Renal pelvis (tissue), 4 donors: ENCODE results near the gene FOS. TPM values are rescaled to one million over a fixed set of nuclear protein-coding genes. Genes with fewer than 3 reads are reported as not detected.
"Not testable (repeated sequence)": the region's sequence is repeated elsewhere in the genome, so short reads cannot be mapped to it uniquely, and the experiment has no call there.

ENCODE experiments used
- DNase-seq: peaks from one replicate; pipeline ENCODE4 v3.0.0-alpha.2; 2013
- polyA plus RNA-seq, 3 donors: library from polyadenylated mRNA; unstranded; fragments of 120-200 nt; gene quantifications; one replicate each; pipeline ENCODE4 v1.2.1, GENCODE V29; 2013; ENCODE audit not compliant: insufficient read length in 3 of 3

FOS gene
- polyA plus RNA-seq, 3 donors = 75.8 to 143 (median 116) TPM

DNA sequence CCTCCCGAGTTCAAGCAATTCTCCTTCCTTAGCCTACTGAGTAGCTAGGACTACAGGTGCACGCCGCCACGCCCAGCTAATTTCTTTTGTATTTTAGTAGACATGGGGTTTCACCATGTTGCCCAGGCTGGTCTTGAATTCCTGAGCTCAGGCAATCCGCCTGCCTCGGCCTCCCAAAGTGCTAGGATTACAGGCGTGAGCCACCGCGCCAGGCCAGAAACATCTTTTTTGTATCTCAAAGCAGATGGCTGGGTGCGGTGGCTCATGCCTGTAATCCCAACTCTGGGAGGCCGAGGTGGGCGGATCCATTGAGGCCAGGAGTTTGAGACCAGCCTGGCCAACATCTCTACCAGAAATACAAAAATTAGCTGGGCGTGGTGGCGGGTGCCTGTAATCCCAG, 30.9 kb downstream of the FOS start:
- not testable (repeated sequence) for DNase-seq

DNA sequence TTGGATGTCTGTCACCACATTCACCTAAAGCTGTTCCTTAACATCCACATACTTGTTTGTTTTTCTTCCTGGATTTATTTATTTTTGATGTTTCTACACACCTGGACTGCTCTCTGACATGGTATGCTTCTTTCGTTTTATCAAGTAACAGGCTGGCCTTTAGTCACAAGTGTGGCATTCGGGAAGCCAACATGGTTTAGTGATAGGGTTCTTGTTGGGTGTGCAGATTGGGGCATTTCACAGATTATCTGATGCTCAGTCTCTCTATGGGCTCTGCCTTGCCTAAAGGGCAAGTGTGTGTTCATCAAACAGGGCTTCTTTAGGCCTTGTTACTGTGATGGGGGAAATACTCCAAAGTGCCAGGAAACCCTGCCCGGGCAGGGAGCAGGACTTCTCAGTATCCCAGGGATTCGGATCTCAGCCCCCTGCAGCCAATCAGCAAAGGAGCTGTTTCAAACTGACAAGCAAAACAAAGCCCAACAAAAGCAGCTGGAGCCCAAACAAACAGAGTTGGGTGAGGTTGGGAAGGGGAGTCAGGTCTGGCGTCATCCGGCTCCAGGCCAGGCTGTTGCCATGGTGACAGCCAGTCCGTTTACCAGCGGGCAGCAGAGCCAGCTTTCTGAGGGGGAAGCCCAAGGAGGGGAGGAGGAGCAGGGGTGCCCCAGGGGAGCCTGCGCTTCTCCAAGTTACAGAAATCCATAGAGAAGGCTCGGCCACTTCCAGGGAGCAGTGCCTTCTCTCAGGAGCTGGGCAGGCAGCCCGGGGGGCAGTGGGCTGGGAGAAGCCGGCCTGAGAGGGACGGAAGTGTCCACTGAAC, 31.9 kb downstream of the FOS start:
- peak; percentile 84 for DNase-seq

DNA sequence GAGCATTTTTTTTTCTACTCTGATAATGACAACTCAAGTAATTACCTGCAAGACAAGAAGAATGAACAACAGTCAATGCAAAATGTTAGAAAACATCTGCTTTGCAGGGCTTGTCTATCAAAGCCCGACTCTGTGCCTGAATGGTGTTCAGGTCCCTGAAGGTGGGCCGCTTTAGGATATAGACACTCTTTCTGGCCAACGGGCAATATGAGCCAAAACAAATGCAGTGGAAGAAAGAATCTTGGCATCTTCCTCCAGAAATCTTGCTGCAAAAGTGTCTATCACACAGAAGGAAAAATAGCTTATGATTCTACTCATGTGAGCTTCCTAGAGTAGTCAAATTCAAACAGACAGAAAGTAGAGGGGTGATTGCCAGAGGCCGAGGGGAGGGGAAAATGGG, 32.7 kb downstream of the FOS start:
- DNase-seq = no peak

DNA sequence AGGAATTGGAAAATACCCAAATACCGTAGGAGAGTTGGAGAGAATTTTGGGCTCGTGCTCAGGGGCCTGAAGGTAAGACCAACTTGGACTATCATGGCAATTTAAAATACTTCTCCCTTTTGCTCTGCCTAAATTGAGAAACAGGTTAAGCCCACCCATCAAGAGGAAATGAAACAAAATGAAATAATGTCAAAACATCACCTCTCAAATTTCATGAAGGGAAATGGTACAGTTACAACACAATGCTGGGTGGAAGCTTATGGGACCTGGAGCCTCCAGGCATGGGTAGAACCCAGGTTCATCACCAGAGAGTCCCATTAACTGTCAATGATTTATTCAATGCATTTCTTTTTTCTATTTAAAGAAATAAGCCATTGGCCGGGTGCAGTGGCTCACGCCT, 33.7 kb downstream of the FOS start:
- no peak for DNase-seq

DNA sequence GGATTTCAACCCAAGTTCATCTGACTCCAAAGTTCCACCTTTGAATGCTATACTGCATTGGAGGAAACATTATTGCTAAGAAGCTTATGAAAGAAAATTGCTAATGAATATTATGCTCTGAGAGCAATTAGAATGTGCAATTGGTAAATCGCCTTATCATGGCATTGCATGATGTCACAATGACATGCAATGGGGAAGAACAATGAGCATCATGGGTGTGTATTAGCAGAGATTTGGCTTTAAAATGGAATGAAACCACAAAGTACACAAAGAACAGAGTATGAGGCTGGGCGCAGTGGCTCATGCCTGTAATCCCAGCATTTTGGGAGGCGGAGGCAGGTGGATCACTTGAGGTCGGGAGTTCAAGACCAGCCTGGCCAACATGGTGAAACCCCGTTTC, 34.7 kb downstream of the FOS start:
- DNase-seq = no peak

DNA sequence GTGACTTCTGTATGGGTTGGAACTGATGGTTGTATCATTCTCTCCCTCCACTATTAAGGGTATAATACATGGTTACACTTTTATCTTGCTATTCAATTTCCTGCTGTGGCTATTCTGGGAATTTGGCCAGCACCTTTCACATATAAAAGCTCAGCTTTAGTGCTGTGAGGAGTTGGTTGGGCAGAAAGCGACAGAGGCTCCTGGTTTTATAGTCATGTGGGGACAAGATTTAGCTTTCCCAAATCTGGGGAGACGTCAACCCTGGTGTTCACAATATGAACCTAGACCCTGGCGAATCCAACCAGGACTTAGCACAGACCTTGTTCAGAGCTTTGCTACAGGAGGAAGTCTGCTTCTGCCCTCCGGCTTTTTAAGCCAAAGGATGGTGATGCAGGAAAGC, 36.5 kb downstream of the FOS start:
- peak; percentile 54 for DNase-seq

DNA sequence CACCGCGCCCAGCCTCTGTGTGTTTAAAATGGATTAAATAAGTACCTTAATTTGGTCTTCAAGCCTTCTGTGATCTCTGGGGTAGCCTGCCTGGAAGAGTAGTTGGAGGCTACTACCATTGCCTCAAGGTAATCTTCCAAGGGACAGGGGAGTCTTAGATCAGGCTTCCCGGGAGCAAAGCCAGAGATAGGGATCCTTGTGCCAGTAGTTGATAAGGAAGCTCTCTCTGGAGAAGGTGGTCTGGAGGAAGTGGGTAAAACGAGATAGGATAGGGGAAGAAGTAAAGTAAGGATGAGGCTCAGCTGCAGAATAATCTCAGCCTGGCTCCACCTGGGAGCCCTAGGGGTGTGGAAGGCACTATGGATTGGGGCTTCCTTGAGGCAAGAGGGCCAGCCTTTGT, 38.5 kb downstream of the FOS start:
- DNase-seq = no peak

DNA sequence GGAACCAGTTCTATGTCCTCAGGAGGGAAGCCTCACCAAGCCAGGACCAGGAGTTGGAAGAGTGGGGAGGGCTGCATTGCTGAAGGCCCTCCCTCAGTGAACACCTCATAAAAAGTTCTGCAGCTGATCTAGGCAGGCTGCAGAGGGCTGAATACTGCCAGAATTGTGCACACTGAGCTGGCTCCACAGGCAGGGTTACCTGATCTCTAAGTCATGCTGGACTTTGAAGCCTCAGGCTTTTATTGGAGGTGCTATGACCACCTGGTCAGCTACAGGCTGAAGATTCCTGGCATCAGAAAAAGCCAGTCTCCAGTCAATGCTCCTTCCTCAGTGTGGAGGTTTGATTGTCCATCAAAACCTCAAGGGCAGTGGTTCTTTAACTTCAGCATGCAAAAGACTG, 39.7 kb downstream of the FOS start:
- no peak for DNase-seq

DNA sequence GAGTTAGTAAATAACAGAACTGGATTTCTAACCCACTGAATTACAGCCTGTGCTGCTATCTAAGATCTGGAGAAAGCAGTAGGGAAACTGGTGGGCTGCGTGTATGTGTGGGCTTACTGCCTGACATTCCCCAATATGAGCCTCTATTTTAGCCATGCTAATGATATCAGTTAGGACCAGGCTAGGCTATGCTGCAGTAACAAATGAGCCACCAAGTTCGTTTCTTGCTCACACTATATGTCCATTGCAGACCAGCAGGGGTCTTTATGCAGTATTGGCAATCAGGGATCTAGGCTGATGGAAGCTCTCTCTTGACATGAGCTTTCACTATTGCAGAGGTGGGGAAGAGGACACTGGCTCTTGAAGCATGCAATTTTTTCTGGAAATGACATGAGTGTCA, 40.4 kb downstream of the FOS start:
- DNase-seq = no peak

DNA sequence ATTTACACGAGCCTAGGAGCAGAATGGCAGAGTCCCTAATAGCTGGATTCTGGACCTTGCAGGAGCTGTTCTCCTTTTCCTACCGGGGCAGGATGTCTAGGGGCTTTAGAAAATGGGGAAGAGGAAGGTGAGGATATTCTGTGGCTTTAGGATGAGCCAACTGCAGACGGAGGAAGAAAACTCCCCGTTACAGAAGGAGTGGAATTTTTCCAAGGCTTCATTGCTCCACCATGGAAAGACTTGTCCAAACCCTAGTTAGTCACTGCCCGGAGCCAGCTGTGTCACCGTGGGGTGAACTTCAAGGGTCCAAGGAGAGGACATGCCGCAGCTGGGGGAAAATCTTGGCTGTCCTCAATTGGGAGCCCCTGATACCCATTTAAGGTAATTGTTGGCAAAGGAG, 41.6 kb downstream of the FOS start:
- DNase-seq = no peak

DNA sequence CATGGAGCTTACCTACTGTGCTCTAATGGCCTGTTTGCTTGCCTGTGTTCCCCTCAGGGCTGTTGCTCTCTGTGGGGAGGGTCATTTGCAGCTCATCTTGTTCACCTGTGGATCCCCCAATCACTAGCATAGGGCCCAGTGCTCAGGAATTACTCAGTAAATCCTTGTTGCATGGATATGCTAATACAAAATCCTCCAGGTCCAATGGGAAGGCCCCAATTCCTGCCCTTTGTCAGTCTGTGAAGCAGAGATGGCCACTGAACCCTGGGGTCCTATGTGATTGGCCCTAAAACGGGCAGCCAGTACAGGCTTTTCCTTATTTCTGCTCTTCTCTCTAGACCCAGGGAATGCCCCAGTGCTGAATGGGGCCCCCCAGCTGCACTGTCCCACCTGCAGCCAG, 44.1 kb downstream of the FOS start:
- no peak for DNase-seq

DNA sequence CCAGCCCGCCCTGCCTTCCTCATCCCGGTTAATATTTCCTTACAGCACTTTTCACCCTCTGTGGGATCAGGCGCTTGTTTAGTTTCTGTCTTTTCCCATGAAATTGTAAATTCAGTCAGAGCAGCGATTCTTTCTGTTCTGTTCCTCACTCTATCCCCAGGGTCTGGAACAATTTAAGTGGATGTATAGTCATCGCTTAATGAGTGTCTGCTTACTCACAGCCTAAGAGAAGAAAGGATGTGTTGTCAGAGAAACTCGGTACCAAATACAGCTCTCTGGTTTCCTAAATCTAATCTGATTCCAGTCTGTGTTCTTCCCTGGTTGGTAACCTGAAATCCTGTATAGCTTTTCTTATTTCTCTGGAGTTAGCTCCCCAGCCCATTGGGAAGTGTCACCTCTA, 44.9 kb downstream of the FOS start:
- no peak for DNase-seq

DNA sequence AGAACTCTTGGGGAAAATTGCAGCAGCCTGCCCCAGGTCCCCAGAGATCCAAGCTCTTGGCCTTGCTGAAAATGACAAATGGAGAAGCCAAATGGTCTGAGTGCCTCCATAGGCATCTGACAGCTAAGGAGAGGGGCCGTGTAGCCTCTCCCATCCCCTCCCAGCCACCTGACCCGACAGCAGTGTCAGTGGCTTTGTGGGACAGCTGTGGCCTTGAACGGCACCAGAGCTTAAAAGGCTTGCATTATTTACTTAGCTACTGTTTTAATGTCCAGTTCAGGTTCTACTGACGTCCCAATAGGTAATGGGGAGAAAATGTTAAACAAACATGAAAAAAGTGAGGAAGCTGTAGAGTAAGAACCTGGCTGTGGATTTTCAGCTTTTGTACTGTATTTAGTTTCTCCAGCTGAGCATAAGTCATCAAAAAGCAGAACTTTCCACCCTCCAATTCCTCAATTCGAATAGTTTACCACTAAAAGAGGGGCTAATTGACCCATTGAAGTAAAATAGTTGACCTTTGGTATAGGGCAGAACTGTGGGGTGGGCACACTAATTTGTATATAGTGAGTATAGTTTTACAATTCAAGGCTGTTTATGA, 50.0 kb downstream of the FOS start:
- DNase-seq = no peak

DNA sequence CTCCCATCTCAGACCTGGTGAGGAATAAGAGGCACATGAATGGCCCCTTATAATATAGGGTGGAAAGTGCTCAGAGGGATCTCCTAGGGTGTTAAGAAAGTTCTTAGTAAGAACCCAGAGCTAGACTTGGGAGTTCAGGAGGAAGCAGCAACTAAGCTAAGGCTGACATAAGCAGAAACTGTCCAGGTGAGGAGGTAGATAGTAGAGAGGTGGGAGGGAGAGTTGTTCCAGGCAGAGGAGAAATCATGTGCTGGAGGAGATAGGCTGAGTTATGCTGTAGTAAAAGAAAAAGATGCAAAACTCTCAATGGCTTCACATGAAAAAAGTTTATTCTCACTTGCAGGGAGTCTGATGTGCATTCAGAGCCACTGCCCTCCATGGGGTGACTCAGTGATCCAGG, 50.7 kb downstream of the FOS start:
- DNase-seq = no peak

DNA sequence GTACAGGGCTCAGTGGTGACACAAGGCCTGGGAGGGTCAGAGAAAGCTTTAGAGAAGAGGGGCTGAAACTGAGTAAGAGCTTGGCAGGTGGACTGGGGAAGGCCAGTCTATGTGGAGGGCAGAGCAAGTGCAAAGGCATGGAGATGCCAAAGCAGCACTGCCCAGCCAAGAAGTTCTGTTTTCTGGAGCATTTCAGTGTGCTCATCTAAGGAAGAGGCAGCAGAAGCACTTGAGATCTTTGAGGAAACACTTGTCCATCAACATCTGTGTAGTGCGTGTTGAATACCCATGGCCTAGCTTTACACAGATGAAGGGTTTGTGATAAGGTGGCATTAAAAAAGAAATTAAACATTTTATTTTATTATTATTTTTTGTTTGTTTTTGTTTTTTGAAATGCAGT, 52.8 kb downstream of the FOS start:
- no peak for DNase-seq

Other genes with a start within 250 kb of the FOS start
- gene MLH3, start 227.4 kb upstream of the FOS start, polyA plus RNA-seq = 10 to 100 TPM; 34.9 to 44.2 (median 43.0) TPM
- 10 to 100 TPM; 26.0 to 56.2 (median 43.5) TPM for gene ACYP1, start 214.8 kb upstream of the FOS start, polyA plus RNA-seq
- 10 to 100 TPM in 1 of 3 donors, 1 to 10 TPM in 2; 6.1 to 11.1 (median 9.4) TPM for gene ZC2HC1C, start 209.2 kb upstream of the FOS start, polyA plus RNA-seq
- gene NEK9, start 151.8 kb upstream of the FOS start, polyA plus RNA-seq = 100 to 1,000 TPM; 125 to 148 (median 138) TPM
- 100 to 1,000 TPM; 225 to 251 (median 250) TPM for gene TMED10, start 102.2 kb upstream of the FOS start, polyA plus RNA-seq
- gene JDP2, start 149.2 kb downstream of the FOS start, polyA plus RNA-seq = 10 to 100 TPM; 21.3 to 24.2 (median 21.7) TPM
- gene BATF, start 243.6 kb downstream of the FOS start, polyA plus RNA-seq = under 1 TPM; 0.46 to 0.71 (median 0.68) TPM